Smooth muscle cell of the brain vasculature (primary cell): Measurements from ENCODE around the gene SSH2.
"Not testable (repeated sequence)": the region's sequence is repeated elsewhere in the genome, so short reads cannot be mapped to it uniquely, and the experiment has no call there.

Experiments
- DNase-seq: peaks from one replicate; pipeline ENCODE4 v3.0.0-alpha.2; 2012; ENCODE audit warnings: low read depth, low spot score

SSH2 gene

GRCh38 chr17:29931231-29931932 lies 1.4 kb upstream of the SSH2 start:
- DNase-seq, result no peak

GRCh38 chr17:29930409-29931010 lies 482 bp upstream of the SSH2 start:
- no peak for DNase-seq

- DNase-seq, result no peak
Observed at GRCh38 chr17:29929006-29929532, 959 bp downstream of the SSH2 start.

GRCh38 chr17:29927546-29927945 lies 2.5 kb downstream of the SSH2 start:
- no peak for DNase-seq

- no peak for DNase-seq
Observed at GRCh38 chr17:29924786-29925185, 5.2 kb downstream of the SSH2 start.

GRCh38 chr17:29918922-29919856 lies 10.8 kb downstream of the SSH2 start:
- no peak for DNase-seq

GRCh38 chr17:29918016-29918415 lies 12.0 kb downstream of the SSH2 start:
- DNase-seq, result no peak

- DNase-seq, result no peak
Observed at GRCh38 chr17:29914819-29915537, 15.1 kb downstream of the SSH2 start.

GRCh38 chr17:29911641-29912177 lies 18.3 kb downstream of the SSH2 start:
- DNase-seq, result no peak

GRCh38 chr17:29909236-29910003 lies 20.6 kb downstream of the SSH2 start:
- DNase-seq, result no peak

- no peak for DNase-seq
Observed at GRCh38 chr17:29906969-29907368, 23.1 kb downstream of the SSH2 start.

- DNase-seq, result no peak
Observed at GRCh38 chr17:29905879-29906167, 24.2 kb downstream of the SSH2 start.

GRCh38 chr17:29905086-29905878 lies 24.7 kb downstream of the SSH2 start:
- DNase-seq, result no peak

- DNase-seq, result no peak
Observed at GRCh38 chr17:29903471-29903870, 26.6 kb downstream of the SSH2 start.

GRCh38 chr17:29897136-29897535 lies 32.9 kb downstream of the SSH2 start:
- not testable (repeated sequence) for DNase-seq

GRCh38 chr17:29892201-29892600 lies 37.8 kb downstream of the SSH2 start:
- no peak for DNase-seq

GRCh38 chr17:29891131-29891530 lies 38.9 kb downstream of the SSH2 start:
- no peak for DNase-seq

- DNase-seq, result no peak
Observed at GRCh38 chr17:29885031-29885640, 44.9 kb downstream of the SSH2 start.

GRCh38 chr17:29883497-29883896 lies 46.5 kb downstream of the SSH2 start:
- DNase-seq, result no peak
